Measurements from ENCODE around the gene EZR.

The EZR gene

DNA sequence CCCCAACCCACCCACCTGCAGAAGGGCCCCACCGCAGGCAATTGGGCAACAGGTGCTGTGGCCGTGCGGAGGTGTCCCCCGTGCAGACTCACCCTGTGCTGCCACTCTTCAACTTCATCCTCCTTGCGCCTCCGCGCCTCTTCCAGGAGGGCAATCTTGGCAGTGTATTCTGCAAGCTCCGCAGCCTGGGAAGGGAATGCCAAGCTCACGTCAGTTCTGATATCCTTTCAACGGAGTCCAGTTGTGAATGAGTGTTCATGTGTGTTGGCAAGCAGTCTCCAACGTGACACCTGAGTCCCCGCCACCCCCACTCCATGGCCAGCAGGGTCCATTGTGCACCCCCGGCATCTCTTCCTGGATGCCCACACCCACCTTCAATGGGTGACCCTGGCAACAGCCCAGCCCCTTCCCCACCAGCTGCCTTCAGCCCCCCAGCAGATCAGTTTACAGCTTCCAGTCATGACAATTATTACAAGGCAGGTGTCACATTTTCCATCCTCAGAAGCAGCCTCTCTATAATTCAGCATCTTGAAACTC is 49.9 kb downstream of the EZR start:
- TF ChIP-seq YY1 (IDR thresholded peaks at IDR 0.05; ENCODE audit: insufficient read depth, insufficient read length) (no peak), ZNF274 (IDR thresholded peaks at IDR 0.05; ENCODE audit: low read depth, low read length) (no peak), SUZ12 (IDR thresholded peaks at IDR 0.05; ENCODE audit: extremely low read depth, insufficient read depth, insufficient read length) (no peak)
- Histone ChIP-seq H3K4me1 (ENCODE audit: insufficient read depth, insufficient read length) (peaks cover 20% of the 10 kb centered on the region), H3K27me3 (ENCODE audit: insufficient read depth, insufficient read length) (no peaks in the 10 kb centered on the region), H3K36me3 (ENCODE audit: insufficient read depth, insufficient read length, low read length) (peaks cover 98% of the 10 kb centered on the region), H3K9me3 (ENCODE audit: insufficient read depth, low read length) (no peaks in the 10 kb centered on the region), H3K4me3 (ENCODE audit: insufficient read length, low read depth) (no peak overlapping the region), H3K9ac (ENCODE audit: insufficient read length, low read depth) (no peak overlapping the region)
- no peak for DNase-seq (ENCODE audit: low read depth, low spot score)

DNA sequence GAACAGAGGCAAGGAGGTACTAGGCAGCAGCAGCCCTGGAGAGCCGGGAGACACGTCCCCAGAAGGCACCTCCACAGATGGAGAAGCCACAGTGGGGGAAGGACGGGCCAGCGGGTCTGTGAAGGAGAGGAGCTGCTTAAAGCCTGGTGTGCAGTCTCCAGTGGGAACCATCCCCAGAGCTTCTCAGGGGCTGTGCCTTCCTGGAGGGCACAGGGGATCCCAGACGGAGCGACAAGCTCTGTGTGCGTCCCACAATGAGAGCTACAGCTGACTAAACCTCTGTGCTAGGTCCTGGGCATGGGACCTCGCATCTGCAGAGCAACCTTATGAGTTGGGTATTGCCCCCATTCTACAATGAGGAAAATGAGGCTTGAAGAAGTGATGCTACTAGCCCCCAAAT is 50.7 kb downstream of the EZR start:
- no peak for DNase-seq (ENCODE audit: low read depth, low spot score)
- TF ChIP-seq YY1 (IDR thresholded peaks at IDR 0.05; ENCODE audit: insufficient read depth, insufficient read length) (no peak), ZNF274 (IDR thresholded peaks at IDR 0.05; ENCODE audit: low read depth, low read length) (no peak), SUZ12 (IDR thresholded peaks at IDR 0.05; ENCODE audit: extremely low read depth, insufficient read depth, insufficient read length) (no peak)
- Histone ChIP-seq H3K36me3 (ENCODE audit: insufficient read depth, insufficient read length, low read length) (peaks cover 92% of the 10 kb centered on the region), H3K27me3 (ENCODE audit: insufficient read depth, insufficient read length) (no peaks in the 10 kb centered on the region), H3K4me1 (ENCODE audit: insufficient read depth, insufficient read length) (peaks cover 18% of the 10 kb centered on the region), H3K9ac (ENCODE audit: insufficient read length, low read depth) (no peak overlapping the region), H3K9me3 (ENCODE audit: insufficient read depth, low read length) (no peaks in the 10 kb centered on the region), H3K4me3 (ENCODE audit: insufficient read length, low read depth) (no peak overlapping the region)

DNA sequence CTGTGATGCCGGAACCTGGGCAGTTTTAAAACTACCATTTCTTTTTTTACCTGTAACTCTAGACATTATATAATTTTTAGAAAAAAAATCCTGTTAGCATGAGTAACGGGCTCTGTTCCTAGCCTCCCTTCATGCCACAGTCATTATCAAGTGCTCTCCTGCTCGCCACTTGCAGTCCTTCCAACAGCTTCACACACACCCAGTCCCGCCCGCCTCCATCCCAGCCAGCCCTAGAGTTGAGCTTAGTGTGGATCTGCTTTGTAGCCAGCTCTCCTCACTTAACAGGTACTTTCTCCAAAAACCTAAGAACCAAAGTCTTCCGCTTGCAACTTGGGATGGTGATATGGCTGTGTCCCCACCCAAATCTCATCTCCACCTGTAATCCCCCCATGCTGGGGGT is 51.5 kb downstream of the EZR start:
- TF ChIP-seq ZNF274 (IDR thresholded peaks at IDR 0.05; ENCODE audit: low read depth, low read length) (no peak), YY1 (IDR thresholded peaks at IDR 0.05; ENCODE audit: insufficient read depth, insufficient read length) (no peak)
- no peak overlapping the region for H3K9ac ChIP-seq (ENCODE audit: insufficient read length, low read depth)

DNA sequence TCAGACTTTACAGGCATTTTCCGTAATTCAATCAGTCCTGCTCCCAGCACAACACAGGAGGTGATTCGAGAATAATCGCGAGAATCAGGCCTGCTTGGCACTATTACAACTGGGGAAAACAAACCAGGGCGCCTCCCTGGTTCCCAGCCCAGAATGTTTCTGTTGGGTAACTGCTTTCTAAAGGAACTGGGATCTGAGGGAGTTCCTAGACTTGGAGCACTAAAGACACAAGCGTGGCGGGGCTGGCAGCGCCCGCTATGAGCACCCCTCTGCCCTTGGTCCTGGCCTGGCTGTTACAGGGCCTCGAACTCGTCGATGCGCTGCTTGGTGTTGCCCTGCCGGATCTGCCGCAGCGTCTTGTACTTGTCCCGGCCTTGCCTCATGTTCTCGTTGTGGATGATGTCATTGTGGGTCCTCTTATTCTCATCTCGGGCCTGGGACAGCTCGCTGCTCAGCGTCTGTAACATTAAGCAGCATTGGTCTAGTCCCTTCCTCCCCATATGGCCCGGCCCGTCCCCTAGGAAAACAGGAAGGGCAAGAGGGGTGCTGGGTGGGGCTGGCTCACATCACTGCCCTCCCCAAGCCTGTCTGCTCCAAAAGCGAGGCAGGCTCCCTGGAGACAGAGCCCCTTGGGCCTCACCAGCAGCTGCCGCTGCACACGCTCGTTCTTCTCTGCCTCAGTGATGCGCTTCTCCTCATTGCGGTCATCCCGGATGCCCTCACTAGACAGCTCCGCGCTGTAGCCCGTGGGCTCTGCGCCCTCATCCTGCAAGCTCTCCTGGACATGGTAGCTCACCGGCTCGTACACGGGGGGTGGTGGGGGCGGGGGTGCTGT is 52.3 kb downstream of the EZR start:
- Histone ChIP-seq H3K4me3 (ENCODE audit: insufficient read length, low read depth) (no peak overlapping the region), H3K4me1 (ENCODE audit: insufficient read depth, insufficient read length) (peaks cover 15% of the 10 kb centered on the region), H3K27me3 (ENCODE audit: insufficient read depth, insufficient read length) (no peaks in the 10 kb centered on the region), H3K9ac (ENCODE audit: insufficient read length, low read depth) (no peak overlapping the region), H3K9me3 (ENCODE audit: insufficient read depth, low read length) (no peaks in the 10 kb centered on the region), H3K36me3 (ENCODE audit: insufficient read depth, insufficient read length, low read length) (peaks cover 76% of the 10 kb centered on the region)
- DNase-seq (ENCODE audit: low read depth, low spot score), result no peak
- no peak for TF ChIP-seq SUZ12 (IDR thresholded peaks at IDR 0.05; ENCODE audit: extremely low read depth, insufficient read depth, insufficient read length)
- TF ChIP-seq ZNF274 (IDR thresholded peaks at IDR 0.05; ENCODE audit: low read depth, low read length), result no peak
- no peak for TF ChIP-seq YY1 (IDR thresholded peaks at IDR 0.05; ENCODE audit: insufficient read depth, insufficient read length)

More for the DNA sequence above, 51.5 kb downstream of the EZR start:
- Histone ChIP-seq H3K9me3 (ENCODE audit: insufficient read depth, low read length) (no peaks in the 10 kb centered on the region), H3K4me1 (ENCODE audit: insufficient read depth, insufficient read length) (peaks cover 18% of the 10 kb centered on the region), H3K27me3 (ENCODE audit: insufficient read depth, insufficient read length) (no peaks in the 10 kb centered on the region), H3K4me3 (ENCODE audit: insufficient read length, low read depth) (no peak overlapping the region), H3K36me3 (ENCODE audit: insufficient read depth, insufficient read length, low read length) (peaks cover 85% of the 10 kb centered on the region)
- no peak for DNase-seq (ENCODE audit: low read depth, low spot score)

DNA sequence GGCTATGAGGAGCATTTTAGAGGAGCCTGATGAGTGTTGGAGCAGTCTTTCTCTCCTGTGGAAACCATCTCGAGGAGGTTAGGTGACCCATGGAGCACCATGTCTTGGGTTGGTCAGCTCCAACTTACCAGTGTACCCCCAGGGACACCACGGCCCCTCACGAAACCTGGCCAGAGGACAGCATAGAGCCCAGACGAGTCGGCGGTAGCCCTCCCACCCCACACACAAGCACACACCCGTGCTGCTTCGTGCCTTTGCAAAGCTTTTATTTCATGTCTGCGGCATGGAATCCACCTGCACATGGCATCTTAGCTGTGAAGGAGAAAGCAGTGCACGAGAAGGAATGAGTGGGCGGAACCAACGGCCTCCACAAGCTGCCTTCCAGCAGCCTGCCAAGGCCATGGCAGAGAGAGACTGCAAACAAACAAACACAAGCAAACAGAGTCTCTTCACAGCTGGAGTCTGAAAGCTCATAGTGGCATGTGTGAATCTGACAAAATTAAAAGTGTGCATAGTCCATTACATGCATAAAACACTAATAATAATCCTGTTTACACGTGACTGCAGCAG is 53.6 kb downstream of the EZR start:
- Histone ChIP-seq H3K36me3 (ENCODE audit: insufficient read depth, insufficient read length, low read length) (peaks cover 63% of the 10 kb centered on the region), H3K4me1 (ENCODE audit: insufficient read depth, insufficient read length) (peaks cover 11% of the 10 kb centered on the region), H3K9me3 (ENCODE audit: insufficient read depth, low read length) (no peaks in the 10 kb centered on the region), H3K27me3 (ENCODE audit: insufficient read depth, insufficient read length) (no peaks in the 10 kb centered on the region), H3K9ac (ENCODE audit: insufficient read length, low read depth) (no peak overlapping the region), H3K4me3 (ENCODE audit: insufficient read length, low read depth) (no peak overlapping the region)
- TF ChIP-seq ZNF274 (IDR thresholded peaks at IDR 0.05; ENCODE audit: low read depth, low read length), result no peak
- no peak for TF ChIP-seq YY1 (IDR thresholded peaks at IDR 0.05; ENCODE audit: insufficient read depth, insufficient read length)
- TF ChIP-seq SUZ12 (IDR thresholded peaks at IDR 0.05; ENCODE audit: extremely low read depth, insufficient read depth, insufficient read length), result no peak
- no peak for DNase-seq (ENCODE audit: low read depth, low spot score)

DNA sequence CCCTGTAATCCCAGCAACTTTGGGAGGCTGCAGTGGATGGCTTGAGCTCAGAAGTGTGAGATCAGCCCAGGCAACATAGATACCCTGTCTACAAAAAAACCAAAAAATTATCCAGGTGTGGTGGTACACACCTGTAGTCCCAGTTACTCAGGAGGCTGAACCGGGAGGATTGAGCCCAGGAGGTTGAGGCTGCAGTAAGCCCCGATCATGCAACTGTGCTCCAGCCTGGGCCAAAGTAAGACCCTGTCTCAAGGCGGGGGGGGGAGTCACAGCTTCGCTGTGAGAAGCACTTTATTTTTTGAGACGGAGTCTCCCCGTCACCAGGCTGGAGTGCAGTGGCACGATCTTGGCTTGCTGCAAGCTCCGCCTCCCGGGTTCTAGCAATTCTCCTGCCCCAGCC is 54.2 kb downstream of the EZR start:
- Histone ChIP-seq H3K4me1 (ENCODE audit: insufficient read depth, insufficient read length) (peaks cover 10% of the 10 kb centered on the region), H3K9ac (ENCODE audit: insufficient read length, low read depth) (no peak overlapping the region), H3K9me3 (ENCODE audit: insufficient read depth, low read length) (no peaks in the 10 kb centered on the region), H3K4me3 (ENCODE audit: insufficient read length, low read depth) (no peak overlapping the region), H3K36me3 (ENCODE audit: insufficient read depth, insufficient read length, low read length) (peaks cover 57% of the 10 kb centered on the region), H3K27me3 (ENCODE audit: insufficient read depth, insufficient read length) (no peaks in the 10 kb centered on the region)
- TF ChIP-seq SUZ12 (IDR thresholded peaks at IDR 0.05; ENCODE audit: extremely low read depth, insufficient read depth, insufficient read length) (no peak), ZNF274 (IDR thresholded peaks at IDR 0.05; ENCODE audit: low read depth, low read length) (no peak), YY1 (IDR thresholded peaks at IDR 0.05; ENCODE audit: insufficient read depth, insufficient read length) (no peak)
- DNase-seq (ENCODE audit: low read depth, low spot score), result no peak

DNA sequence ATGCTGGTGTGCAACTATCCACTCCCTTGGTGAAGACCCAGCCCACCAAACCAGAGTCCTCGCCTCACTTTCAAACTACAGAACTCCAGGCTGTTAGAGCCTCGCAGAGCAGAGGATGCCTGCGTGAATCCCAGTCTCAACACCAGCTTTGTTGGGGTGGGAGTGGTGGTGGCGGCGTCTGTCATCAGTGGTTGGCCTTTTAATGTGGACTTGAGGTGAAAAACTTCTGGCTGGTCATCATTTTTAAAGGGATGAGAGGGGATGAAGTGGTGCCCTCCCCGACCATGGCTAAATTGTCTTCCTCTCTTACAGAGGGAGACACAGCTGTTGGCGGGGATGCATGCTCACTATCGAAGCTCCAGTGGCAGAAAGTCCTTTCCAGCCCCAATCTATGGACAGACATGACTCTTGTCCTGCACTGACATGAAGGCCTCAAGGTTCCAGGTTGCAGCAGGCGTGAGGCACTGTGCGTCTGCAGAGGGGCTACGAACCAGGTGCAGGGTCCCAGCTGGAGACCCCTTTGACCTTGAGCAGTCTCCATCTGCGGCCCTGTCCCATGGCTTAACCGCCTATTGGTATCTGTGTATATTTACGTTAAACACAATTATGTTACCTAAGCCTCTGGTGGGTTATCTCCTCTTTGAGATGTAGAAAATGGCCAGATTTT is 54.9 kb downstream of the EZR start:
- H3K36me3 ChIP-seq (ENCODE audit: insufficient read depth, insufficient read length, low read length), result peaks cover 51% of the 10 kb centered on the region
- TF ChIP-seq ZNF274 (IDR thresholded peaks at IDR 0.05; ENCODE audit: low read depth, low read length) (no peak), SUZ12 (IDR thresholded peaks at IDR 0.05; ENCODE audit: extremely low read depth, insufficient read depth, insufficient read length) (no peak), YY1 (IDR thresholded peaks at IDR 0.05; ENCODE audit: insufficient read depth, insufficient read length) (no peak)

More for the DNA sequence above, 54.9 kb downstream of the EZR start:
- Histone ChIP-seq H3K4me3 (ENCODE audit: insufficient read length, low read depth) (no peak overlapping the region), H3K9ac (ENCODE audit: insufficient read length, low read depth) (no peak overlapping the region), H3K4me1 (ENCODE audit: insufficient read depth, insufficient read length) (peaks cover 10% of the 10 kb centered on the region), H3K27me3 (ENCODE audit: insufficient read depth, insufficient read length) (no peaks in the 10 kb centered on the region), H3K9me3 (ENCODE audit: insufficient read depth, low read length) (no peaks in the 10 kb centered on the region)
- DNase-seq (ENCODE audit: low read depth, low spot score), result no peak

All from NT2/D1 (cell line).